IMR-90 (cell line): ENCODE results near the gene CCNJL.

ENCODE experiments used
- CEBPB ChIP-seq: IDR thresholded peaks from 2 replicates; pipeline ENCODE4 v1.6.1; 2012; ENCODE audit warnings: low read depth, low read length, improper control_type of control experiment
- CHD1 ChIP-seq: IDR thresholded peaks from 2 replicates; pipeline ENCODE4 v1.6.1; 2012; ENCODE audit warnings: low read depth, low read length, improper control_type of control experiment
- CTCF ChIP-seq: conservative IDR thresholded peaks from 2 replicates; pipeline ENCODE4 v1.5.1; 2012; ENCODE audit warnings: mild to moderate bottlenecking, low read depth, low read length, improper control_type of control experiment
- FOS ChIP-seq: fragments of 150-350 bp; IDR thresholded peaks from 2 replicates; pipeline ENCODE4 v1.6.1; 2016; ENCODE audit warnings: low read depth, low read length
- MAFK ChIP-seq: IDR thresholded peaks from 2 replicates; pipeline ENCODE4 v1.6.1; 2012; ENCODE audit warnings: low read depth, low read length, improper control_type of control experiment
- MXI1 ChIP-seq: IDR thresholded peaks from 2 replicates; pipeline ENCODE4 v1.6.1; 2012; ENCODE audit warnings: low read depth, mild to moderate bottlenecking, low read length, moderate library complexity, borderline replicate concordance
- POLR2A ChIP-seq: IDR thresholded peaks from 2 replicates; pipeline ENCODE4 v1.6.1; 2012; ENCODE audit warnings: mild to moderate bottlenecking, low read depth, low read length
- SMC3 ChIP-seq: fragments of 150-350 bp; IDR thresholded peaks from 2 replicates; pipeline ENCODE4 v1.6.1; 2016; ENCODE audit warnings: low read depth, mild to moderate bottlenecking, antibody characterized with exemption, low read length, moderate library complexity

GRCh38 chr5:160245506-160246086 is 66.8 kb downstream of the CCNJL start:
- TF ChIP-seq CEBPB (no peak), CHD1 (no peak), SMC3 (no peak), CTCF (no peak), MAFK (no peak), POLR2A (no peak), FOS (no peak), MXI1 (no peak)
